Spleen (tissue), 11 donors: ENCODE results near the gene POLRMT. TPM values are rescaled to one million over a fixed set of nuclear protein-coding genes. Genes with fewer than 3 reads are reported as not detected.
A peak's percentile ranks its signal among the peaks of the same experiment; 100 is the strongest.

ENCODE experiments used
- DNase-seq: peaks from one replicate; pipeline ENCODE4 v3.0.0-alpha.2; 2020
- H3K27ac ChIP-seq, 8 donors: fragments of 200-600 bp; sonication (generic) in 7 of 8; 1 replicate in 4 of 8; 2 replicates in 4 of 8; pipeline versions ENCODE4 v1.5.0 to v1.8.0; 2016 to 2021; ENCODE audit warnings: inconsistent platforms in 4 of 8, mild to moderate bottlenecking in 4 of 8, moderate library complexity in 1 of 8
- H3K27me3 ChIP-seq, 7 donors: fragments of 200-600 bp; sonication (generic) in 6 of 7; replicated peaks in 1 of 7; 1 replicate in 4 of 7; 2 replicates in 3 of 7; pipeline versions ENCODE4 v1.5.0 to v1.8.0; 2016 to 2021; ENCODE audit warnings: inconsistent platforms in 3 of 7, mild to moderate bottlenecking in 1 of 7
- H3K36me3 ChIP-seq, 6 donors: fragments of 200-600 bp; sonication (generic) in 5 of 6; 1 replicate in 4 of 6; 2 replicates in 2 of 6; pipeline versions ENCODE4 v1.5.0 to v1.8.0; 2016 to 2021; ENCODE audit warnings: inconsistent platforms in 2 of 6
- H3K4me1 ChIP-seq, 6 donors: fragments of 200-600 bp; sonication (generic) in 5 of 6; 1 replicate in 3 of 6; 2 replicates in 3 of 6; pipeline versions ENCODE4 v1.5.0 to v1.8.0; 2016 to 2021; ENCODE audit warnings: inconsistent platforms in 3 of 6
- H3K4me3 ChIP-seq, 8 donors: fragments of 200-600 bp; sonication (generic) in 7 of 8; 1 replicate in 4 of 8; 2 replicates in 4 of 8; pipeline versions ENCODE4 v1.5.0 to v1.8.0; 2016 to 2021; ENCODE audit warnings: inconsistent platforms in 4 of 8, mild to moderate bottlenecking in 4 of 8, moderate library complexity in 2 of 8
- H3K9me3 ChIP-seq, 8 donors: fragments of 200-600 bp; sonication (generic) in 7 of 8; 1 replicate in 4 of 8; 2 replicates in 4 of 8; pipeline versions ENCODE4 v1.5.0 to v1.8.0; 2016 to 2021; ENCODE audit warnings: inconsistent platforms in 4 of 8
- CTCF ChIP-seq, 11 experiments: fragments of 200-600 bp in 7 of 11; fragments of 450-650 bp in 4 of 11; sonication (generic) in 4 of 11; IDR thresholded peaks in 8 of 11; conservative IDR thresholded peaks in 3 of 11; 1 replicate in 7 of 11; 2 replicates in 4 of 11; pipeline versions ENCODE4 v1.4.0 to v1.8.0; 2016 to 2021; ENCODE audit warnings: antibody characterized with exemption in 11 of 11, inconsistent platforms in 4 of 11, mild to moderate bottlenecking in 1 of 11
- POLR2A ChIP-seq, 3 donors: fragments of 450-650 bp; IDR thresholded peaks; one replicate each; pipeline ENCODE4 v1.5.1; 2017; ENCODE audit warnings: antibody characterized with exemption in 3 of 3, mild to moderate bottlenecking in 1 of 3
- POLR2AphosphoS5 ChIP-seq, 3 donors: sonication (generic); formaldehyde crosslinking; IDR thresholded peaks; one replicate each; pipeline ENCODE4 v1.5.1; 2017; ENCODE audit warnings: antibody characterized with exemption in 3 of 3
- WGBS, 5 donors: extraction: QIAGEN DNeasy Blood & Tissue Kit in 3 of 5; methylation state at CpG; one replicate each; pipeline versions ENCODE4 v1.1.5 to v1.1.7; 2013 to 2018; 5-methylcytosine and 5-hydroxymethylcytosine counted together
- intact Hi-C: fragments of 100-400 bp; cut with DNase I; formaldehyde crosslinking; loops from one replicate; pipeline ENCODE4 v1.15.0; 2023; ENCODE audit warnings: low total_unique reads
- polyA plus RNA-seq, 3 donors: library from polyadenylated mRNA; stranded (reverse); fragments of 200-250 nt; gene quantifications; one replicate each; pipeline ENCODE4 v1.2.1, GENCODE V29; 2013
- total RNA-seq, 7 donors: library from RNA; depleted of rRNA in 3 of 7; stranded (reverse); fragments of >200 nt in 3 of 7; fragmentation: NEBNext Ultra II Directional in 4 of 7; extraction: Animal tissue kit (Norgen Biotek cat#: 25700) in 4 of 7; gene quantifications; one replicate each; pipeline versions ENCODE4 v1.1.0 to v1.2.1, GENCODE V29; 2016 to 2021
- donor health status: healthy with polysubstance abuse.
- donor health status: DM: no; HTN: no; CAD: no; lungs with moderate emphysema.
- donor health status: DM: no; HTN: no; CAD: no.
- donor health status: Bipolar disorder and iron deficiency.
- donor health status: healthy.
- donor health status: DM: no; HTN: no; CAD: no.
- donor health status: DM: yes; HTN: yes; CAD: no.

The POLRMT gene
- total and polyA plus RNA-seq, 10 donors, result 28.6 to 105 (median 50.9) TPM

DNA sequence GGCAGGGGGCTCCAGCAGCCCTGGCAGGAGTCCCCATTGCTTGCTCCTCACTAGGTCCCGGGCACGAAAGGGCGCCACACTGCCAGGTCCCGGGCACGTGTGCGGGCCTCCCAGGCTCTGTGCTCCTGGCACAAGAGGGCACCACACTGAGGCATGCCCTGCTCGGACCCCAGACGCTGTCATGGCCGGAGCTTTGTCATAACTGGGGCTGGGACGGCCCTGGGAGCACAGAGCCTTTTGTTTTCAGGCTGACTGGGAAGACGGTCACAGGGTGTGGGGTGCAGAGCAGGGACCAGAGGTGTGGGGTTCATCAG, 53.5 kb downstream of the POLRMT start:
- Histone ChIP-seq H3K4me3 (no peak overlapping the region), H3K27me3 (peaks cover 0 to 13% (median 1%) of the 10 kb centered on the region in 7 donors), H3K4me1 (peaks cover 18 to 62% (median 41%) of the 10 kb centered on the region in 6 donors), H3K27ac (no peak overlapping the region), H3K9me3 (no peaks in the 10 kb centered on the region), H3K36me3 (peaks cover 6 to 77% (median 54%) of the 10 kb centered on the region in 6 donors)
- WGBS, 5 donors, result 80 to 97% (median 94%) methylated on average over 1 to 11 of the region's 11 CpGs
- intact Hi-C loops, result loop anchor here (10.0 kb wide), 1 partner anchor 155 kb away; no protein-coding TSS in a partner anchor
- TF ChIP-seq CTCF (IDR thresholded peaks at IDR 0.05 in 8 of 11, conservative IDR thresholded peaks at IDR 0.05 in 3 of 11) (no peak), POLR2AphosphoS5 (IDR thresholded peaks at IDR 0.05) (peak in 1 of 3 donors; percentile 8), POLR2A (IDR thresholded peaks at IDR 0.05) (no peak)
- no peak for DNase-seq

DNA sequence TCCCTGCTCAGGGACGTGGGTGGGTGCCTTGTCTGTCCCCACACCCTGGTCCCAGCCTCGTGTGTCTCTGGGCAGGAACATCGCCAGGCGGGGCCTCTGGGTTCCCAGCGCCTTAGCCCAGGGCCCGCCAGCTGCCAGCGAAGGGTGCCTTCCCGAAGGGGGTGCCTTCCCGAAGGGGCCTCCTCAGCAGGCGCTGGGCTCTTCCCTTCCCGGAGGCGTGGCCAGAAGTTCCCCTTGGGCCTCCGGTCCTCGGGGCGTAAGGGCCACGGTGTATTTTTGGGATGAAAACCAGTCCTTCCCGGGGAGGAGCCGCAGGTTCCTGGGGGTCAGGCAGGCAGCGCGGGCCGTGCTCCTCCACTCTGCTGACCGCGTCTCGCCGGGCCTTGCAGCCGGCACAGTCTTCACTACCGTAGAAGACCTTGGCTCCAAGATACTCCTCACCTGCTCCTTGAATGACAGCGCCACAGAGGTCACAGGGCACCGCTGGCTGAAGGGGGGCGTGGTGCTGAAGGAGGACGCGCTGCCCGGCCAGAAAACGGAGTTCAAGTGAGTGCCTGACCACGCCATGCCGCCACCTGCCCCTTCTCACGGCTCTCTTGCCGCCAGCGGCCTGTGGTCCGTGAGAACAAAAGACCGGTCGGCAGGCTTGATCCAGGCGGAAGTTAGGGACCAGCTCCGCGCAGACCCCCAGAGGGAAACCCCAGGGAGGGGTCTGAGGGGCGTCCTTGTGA, 54.1 kb downstream of the POLRMT start:
- intact Hi-C loops, result no loop called here
- Histone ChIP-seq H3K27ac (no peak overlapping the region), H3K27me3 (peaks cover 0 to 7% (median 0%) of the 10 kb centered on the region in 7 donors), H3K4me1 (peaks cover 22 to 62% (median 44%) of the 10 kb centered on the region in 6 donors), H3K4me3 (no peak overlapping the region), H3K9me3 (no peaks in the 10 kb centered on the region), H3K36me3 (peaks cover 6 to 77% (median 54%) of the 10 kb centered on the region in 6 donors)
- TF ChIP-seq POLR2A (IDR thresholded peaks at IDR 0.05) (no peak), POLR2AphosphoS5 (IDR thresholded peaks at IDR 0.05) (peak in 1 of 3 donors; percentile 2)
- WGBS, 5 donors, result 87 to 96% (median 92%) methylated on average over 20 to 46 of the region's 46 CpGs
- no peak for DNase-seq

GRCh38 chr19:577439-578392, 55.6 kb downstream of the POLRMT start:
- H3K4me1 ChIP-seq, result peaks cover 30 to 71% (median 51%) of the 10 kb centered on the region in 6 donors
- peaks cover 6 to 65% (median 44%) of the 10 kb centered on the region in 6 donors for H3K36me3 ChIP-seq
- 86 to 90% (median 88%) methylated on average over 41 to 66 of the region's 66 CpGs for WGBS, 5 donors
- intact Hi-C loops, result no loop called here
- no peaks in the 10 kb centered on the region for H3K27me3 ChIP-seq
- TF ChIP-seq CTCF (IDR thresholded peaks at IDR 0.05 in 8 of 11, conservative IDR thresholded peaks at IDR 0.05 in 3 of 11) (no peak), POLR2AphosphoS5 (IDR thresholded peaks at IDR 0.05) (peak in 1 of 3 donors; percentile 31)
- H3K9me3 ChIP-seq, result no peaks in the 10 kb centered on the region
- no peak overlapping the region for H3K27ac ChIP-seq
- H3K4me3 ChIP-seq, result no peak overlapping the region
- no peak for DNase-seq

DNA sequence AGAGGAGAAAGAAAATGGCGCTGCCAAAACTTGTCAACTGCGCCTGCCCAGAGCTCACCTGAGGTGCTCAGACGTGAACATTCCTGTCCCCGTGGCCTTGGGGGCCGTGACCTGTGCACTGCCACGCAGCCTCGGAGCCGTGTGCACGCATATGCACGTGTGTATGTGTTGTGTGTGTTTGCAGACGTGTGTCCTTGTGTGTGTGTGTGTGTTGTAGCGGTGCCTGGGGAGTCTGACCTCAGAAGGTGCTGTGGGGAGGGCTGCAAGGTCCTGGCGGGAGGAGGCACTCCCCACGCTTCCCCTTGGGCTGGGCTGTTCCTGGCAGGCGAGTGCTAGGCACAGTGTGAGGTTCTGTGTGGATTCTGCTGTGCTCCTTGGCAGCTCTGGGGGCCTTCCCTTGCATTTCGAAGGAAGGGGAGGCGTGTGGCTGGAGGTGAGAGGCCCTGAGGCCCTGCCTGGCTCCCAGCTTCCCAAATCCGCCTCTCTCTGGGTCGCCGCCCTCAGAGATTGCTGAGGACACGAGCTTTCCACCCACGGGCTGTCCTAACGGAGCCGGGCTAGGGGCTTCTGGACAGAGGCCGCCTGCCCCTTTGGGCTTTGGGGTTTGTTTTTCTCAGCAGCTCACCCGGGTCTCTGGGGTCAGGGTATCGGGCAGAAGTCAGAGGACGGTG, 56.4 kb downstream of the POLRMT start:
- peaks cover 6 to 57% (median 36%) of the 10 kb centered on the region in 6 donors for H3K36me3 ChIP-seq
- H3K4me3 ChIP-seq, result no peak overlapping the region
- intact Hi-C loops, result no loop called here
- H3K27ac ChIP-seq, result no peak overlapping the region
- TF ChIP-seq POLR2AphosphoS5 (IDR thresholded peaks at IDR 0.05), result peak in 1 of 3 donors; percentile 32
- no peak for TF ChIP-seq CTCF (IDR thresholded peaks at IDR 0.05 in 8 of 11, conservative IDR thresholded peaks at IDR 0.05 in 3 of 11)
- H3K27me3 ChIP-seq, result no peaks in the 10 kb centered on the region
- peaks cover 30 to 73% (median 51%) of the 10 kb centered on the region in 6 donors for H3K4me1 ChIP-seq
- WGBS, 5 donors, result 75 to 85% (median 83%) methylated on average over 17 to 28 of the region's 28 CpGs
- DNase-seq, result no peak
- H3K9me3 ChIP-seq, result no peaks in the 10 kb centered on the region
